Hippocampal formation (tissue), 2 donors: Measurements from ENCODE around the gene C5AR2.
"Not testable (repeated sequence)": the region's sequence is repeated elsewhere in the genome, so short reads cannot be mapped to it uniquely, and the experiment has no call there.

ENCODE experiments used
- DNase-seq, 2 donors: peaks; one replicate each; lab custom pipeline; 2025; lab: John Stamatoyannopoulos, UW

Gene C5AR2

DNA sequence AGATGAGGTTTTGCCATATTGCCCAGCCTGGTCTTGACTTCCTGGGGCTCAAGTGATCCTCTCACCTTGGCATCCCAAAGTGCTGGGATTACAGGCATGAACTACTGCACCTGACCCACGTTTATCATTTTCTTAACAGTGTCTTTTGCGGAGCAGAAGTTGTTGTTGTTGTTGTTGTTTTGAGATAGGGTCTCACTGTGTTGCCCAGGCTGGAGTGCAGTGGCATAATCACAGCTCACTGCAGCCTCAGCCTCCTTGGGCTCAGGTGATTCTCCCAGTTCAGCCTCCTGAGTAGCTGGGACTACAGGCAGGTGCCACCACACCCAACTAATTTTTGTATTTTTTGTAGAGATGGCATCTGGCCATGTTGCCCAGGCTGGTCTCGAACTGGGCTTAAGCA is 55.6 kb downstream of the C5AR2 start:
- not testable (repeated sequence) for DNase-seq

DNA sequence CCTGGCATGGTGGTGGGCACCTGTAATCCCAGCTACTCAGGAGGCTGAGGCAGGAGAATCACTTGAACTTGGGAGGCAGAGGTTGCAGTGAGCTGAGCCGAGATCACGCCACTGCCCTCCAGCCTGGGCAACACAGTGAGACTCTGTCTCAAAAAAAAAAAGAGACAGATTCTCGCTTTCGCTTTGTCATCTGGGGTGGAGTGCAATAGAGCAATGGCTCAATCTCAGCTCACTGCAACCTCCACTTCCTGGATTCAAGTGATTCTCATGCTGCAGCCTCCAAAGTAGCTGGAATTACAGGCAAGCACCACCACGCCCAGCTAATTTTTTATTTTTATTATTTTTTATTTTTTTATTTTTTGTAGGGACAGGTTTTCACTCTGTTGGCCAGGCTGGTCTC is 56.7 kb downstream of the C5AR2 start:
- not testable (repeated sequence) for DNase-seq

DNA sequence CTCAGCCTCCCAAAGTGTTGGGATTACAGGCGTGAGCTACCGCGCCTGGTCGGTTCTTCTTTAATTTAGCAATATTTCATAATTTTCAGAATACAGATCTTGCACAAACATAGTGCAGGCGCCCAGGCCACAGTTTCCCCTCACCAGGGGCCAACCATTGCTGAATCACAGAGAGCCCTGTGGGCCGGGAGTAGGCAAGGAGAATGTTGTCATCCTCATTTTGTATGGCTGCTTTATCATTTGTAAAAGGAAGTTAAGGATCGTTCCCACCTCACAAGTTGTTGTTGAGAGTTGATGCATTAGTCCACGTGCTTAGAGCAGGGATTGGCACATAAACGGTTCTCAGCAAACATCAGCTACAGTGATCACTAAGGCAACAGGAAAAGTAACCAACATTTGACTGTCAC is 57.2 kb downstream of the C5AR2 start:
- DNase-seq = no peak

DNA sequence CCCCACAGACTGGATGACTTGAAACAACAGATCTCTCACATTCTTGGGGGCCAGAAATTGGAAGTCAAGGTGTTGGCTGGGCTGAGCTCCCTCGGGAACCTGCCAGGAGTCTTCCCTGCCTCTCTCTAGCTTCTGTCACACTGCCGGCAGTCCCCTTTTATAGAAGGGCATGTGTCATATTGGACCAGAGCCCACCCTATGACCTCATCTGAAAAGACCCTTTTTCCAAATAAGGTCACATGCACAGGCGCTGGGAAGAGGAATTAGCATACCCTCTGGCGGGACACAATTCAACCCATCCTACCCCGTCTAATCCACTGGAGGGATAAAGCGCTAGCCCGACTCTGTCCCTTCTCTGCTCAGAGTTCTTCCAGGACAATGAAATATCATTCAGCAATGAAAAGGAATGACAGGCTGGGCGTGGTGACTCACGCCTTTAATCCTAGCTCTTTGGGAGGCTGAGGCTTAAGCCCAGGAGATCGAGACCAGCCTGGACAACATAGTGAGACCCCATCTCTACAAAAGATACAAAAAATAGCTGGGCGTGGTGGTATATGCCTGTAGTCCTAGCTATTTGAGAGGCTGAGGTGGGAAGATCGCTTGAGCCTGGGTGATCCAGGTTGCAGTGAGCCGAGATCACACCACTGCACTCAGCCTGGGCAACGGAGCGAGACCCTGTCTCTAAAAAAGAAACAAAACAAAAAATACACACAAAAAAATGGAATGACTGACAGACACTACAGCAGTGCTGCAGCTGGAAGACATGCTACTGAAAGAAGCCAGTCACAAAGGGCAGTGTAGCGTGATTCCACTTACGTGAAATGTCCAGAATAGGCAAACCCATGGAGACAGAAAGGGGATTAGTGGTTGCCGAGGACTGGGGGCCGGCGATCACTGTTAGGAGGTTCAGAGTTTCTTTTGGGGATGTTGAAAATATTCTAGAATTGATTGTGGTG is 58.8 kb downstream of the C5AR2 start:
- no peak for DNase-seq

DNA sequence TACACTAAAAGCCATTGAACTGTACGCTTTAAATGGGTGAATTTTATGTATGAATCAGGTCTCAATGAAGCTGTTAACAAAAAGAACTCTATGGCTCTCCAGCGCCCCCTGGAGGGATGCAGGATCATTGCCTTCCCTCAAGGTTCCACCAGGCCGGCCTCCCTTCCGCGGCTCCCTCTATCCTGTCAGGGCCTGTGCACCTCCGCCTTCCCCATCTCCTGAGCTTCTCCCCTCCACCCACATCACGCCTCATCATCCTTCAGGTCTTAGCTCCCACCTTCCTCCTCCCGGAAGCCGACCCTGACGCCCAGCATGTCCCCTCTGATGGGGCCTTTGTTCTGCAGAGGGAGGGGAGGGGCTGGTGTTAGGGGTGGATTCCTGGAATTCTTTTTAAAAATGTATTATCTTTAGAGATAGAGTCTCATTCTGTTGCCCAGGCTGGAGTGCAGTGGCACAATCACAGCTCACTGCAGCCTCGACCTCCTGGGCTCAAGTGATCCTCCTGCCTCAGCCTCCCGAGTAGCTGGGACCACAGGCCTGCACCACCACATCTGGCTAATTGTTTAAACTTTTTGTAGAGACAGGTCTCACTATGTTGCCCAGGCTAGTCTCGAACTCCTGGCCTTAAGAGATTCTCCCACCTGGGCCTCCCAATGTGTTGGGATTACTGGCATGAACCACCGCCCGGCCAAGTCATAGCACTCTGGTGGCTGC is 59.7 kb downstream of the C5AR2 start:
- peak; percentile 2 to 58 for DNase-seq
